Kidney (tissue), 14 donors: ENCODE results near the gene MAL. TPM values are rescaled to one million over a fixed set of nuclear protein-coding genes. Genes with fewer than 3 reads are reported as not detected.

Source experiments
- DNase-seq, 5 donors: peaks; one replicate each; pipeline ENCODE4 v3.0.0-alpha.2; 2013 to 2020
- FAIRE-seq: peaks from 2 replicates; lab custom pipeline; 2012; peaks lifted over from hg19 to GRCh38; lab: Jason Lieb, UNC
- H3K27ac ChIP-seq, 2 donors: one replicate each; pipeline ENCODE4 v1.7.0; 2013; ENCODE audit warnings: low read depth in 2 of 2, low read length in 2 of 2, inconsistent platforms in 1 of 2
- H3K27me3 ChIP-seq: one replicate; pipeline ENCODE4 v1.7.1; 2013; ENCODE audit warnings: low read length, inconsistent platforms; ENCODE audit not compliant: control insufficient read depth, insufficient read depth
- H3K36me3 ChIP-seq, 3 donors: one replicate each; pipeline versions ENCODE4 v1.7.0 to v1.7.1; 2013; ENCODE audit warnings: low read length in 3 of 3, control low read depth in 1 of 3, inconsistent platforms in 1 of 3; ENCODE audit not compliant: insufficient read depth in 3 of 3, control insufficient read depth in 2 of 3
- H3K4me1 ChIP-seq, 3 donors: one replicate each; pipeline versions ENCODE4 v1.7.0 to v1.7.1; 2013; ENCODE audit warnings: low read length in 3 of 3, inconsistent platforms in 1 of 3, low read depth in 1 of 3; ENCODE audit not compliant: control insufficient read depth in 2 of 3, insufficient read depth in 2 of 3
- H3K4me3 ChIP-seq, 3 donors: one replicate each; pipeline versions ENCODE4 v1.7.0 to v1.8.1; 2013; ENCODE audit warnings: low read length in 3 of 3, control low read depth in 1 of 3, inconsistent platforms in 1 of 3
- H3K9ac ChIP-seq, 3 donors: one replicate each; pipeline versions ENCODE4 v1.7.0 to v1.7.1; 2013; ENCODE audit warnings: low read length in 3 of 3, control low read depth in 1 of 3, inconsistent platforms in 1 of 3
- H3K9me3 ChIP-seq, 3 donors: one replicate each; pipeline versions ENCODE4 v1.7.0 to v1.7.1; 2013; ENCODE audit warnings: low read length in 3 of 3, control low read depth in 1 of 3, inconsistent platforms in 1 of 3; ENCODE audit not compliant: control insufficient read depth in 2 of 3, insufficient read depth in 1 of 3
- CTCF ChIP-seq: IDR thresholded peaks from 3 replicates; pipeline ENCODE4 v1.5.1; 2012; ENCODE audit warnings: mild to moderate bottlenecking, moderate library complexity, borderline replicate concordance; ENCODE audit not compliant: insufficient read depth; ENCODE audit errors: extremely low read depth
- intact Hi-C: fragments of 100-400 bp; cut with DNase I; formaldehyde crosslinking; loops from one replicate; pipeline ENCODE4 v1.11.1; 2022
- polyA plus RNA-seq: library from polyadenylated mRNA; stranded (reverse); fragments of 350-450 nt; fragmentation: Illumina TruSeq; extraction: RNeasy Lipid Tissue Mini Kit (QIAGEN cat#74804); gene quantifications from one replicate; pipeline ENCODE4 v1.2.3, GENCODE V29; 2014; ENCODE audit warnings: low read depth, low replicate concordance; ENCODE audit not compliant: insufficient read depth
- total RNA-seq: library from RNA; stranded (reverse); fragmentation: NEBNext Ultra II Directional; extraction: Animal tissue kit (Norgen Biotek cat#: 25700); gene quantifications from one replicate; pipeline ENCODE4 v1.2.1, GENCODE V29; 2021
- donor health status: control.
- donor health status: control.
- donor health status: control.
- donor health status: control.
- donor health status: control.
- donor health status: DM: yes; HTN: yes; CAD: no.
- donor health status: Normal renal cell carcinoma (clear cell type).

Gene MAL
- total and polyA plus RNA-seq, 2 donors from 2014 or later = 477 to 1,006 TPM

GRCh38 chr2:95005726-95006125, 19.8 kb upstream of the MAL start:
- peak in 2 of 5 donors; percentile 46 to 58 for DNase-seq
- intact Hi-C loops = no loop called here
- no peaks in the 10 kb centered on the region for H3K27me3 ChIP-seq
- H3K4me3 ChIP-seq = no peak overlapping the region
- no peak for FAIRE-seq
- TF ChIP-seq CTCF = no peak
- H3K27ac ChIP-seq = peak overlapping the region; percentile 74 to 87
- H3K36me3 ChIP-seq = no peaks in the 10 kb centered on the region
- H3K9ac ChIP-seq = peak overlapping the region in 1 of 3 donors; percentile 15
- H3K4me1 ChIP-seq = peaks cover 0 to 44% (median 41%) of the 10 kb centered on the region in 3 donors
- no peaks in the 10 kb centered on the region for H3K9me3 ChIP-seq

GRCh38 chr2:95006588-95006987, 18.9 kb upstream of the MAL start:
- Histone ChIP-seq H3K9ac (peak overlapping the region in 1 of 3 donors; percentile 68), H3K9me3 (no peaks in the 10 kb centered on the region), H3K36me3 (no peaks in the 10 kb centered on the region), H3K4me1 (peaks cover 0 to 45% (median 38%) of the 10 kb centered on the region in 3 donors), H3K27ac (peak overlapping the region; percentile 74 to 87), H3K4me3 (no peak overlapping the region), H3K27me3 (no peaks in the 10 kb centered on the region)
- DNase-seq = peak in 4 of 5 donors; percentile 47 to 56 (median 54)
- intact Hi-C loops = no loop called here
- FAIRE-seq = no peak
- TF ChIP-seq CTCF = no peak

- TF ChIP-seq CTCF = no peak
- FAIRE-seq (no peak), DNase-seq (peak in 2 of 5 donors; percentile 55 to 61)
- H3K36me3 ChIP-seq = no peaks in the 10 kb centered on the region
- no peak overlapping the region for H3K4me3 ChIP-seq
- no peaks in the 10 kb centered on the region for H3K9me3 ChIP-seq
- H3K27me3 ChIP-seq = no peaks in the 10 kb centered on the region
- peaks cover 0 to 45% (median 38%) of the 10 kb centered on the region in 3 donors for H3K4me1 ChIP-seq
- intact Hi-C loops = no loop called here
- peak overlapping the region in 1 of 3 donors; percentile 68 for H3K9ac ChIP-seq
- peak overlapping the region; percentile 74 to 87 for H3K27ac ChIP-seq
Measured at GRCh38 chr2:95007031-95007609, 18.4 kb upstream of the MAL start.
